Ovary (tissue), 10 donors: ENCODE data around the gene GRHL3. TPM values are rescaled to one million over a fixed set of nuclear protein-coding genes. Genes with fewer than 3 reads are reported as not detected.
"Not testable (repeated sequence)": the region's sequence is repeated elsewhere in the genome, so short reads cannot be mapped to it uniquely, and the experiment has no call there.

Experiments
- DNase-seq, 5 donors: peaks; one replicate each; pipeline ENCODE4 v3.0.0-alpha.2; 2019 to 2020
- H3K27ac ChIP-seq, 2 donors: fragments of 200-600 bp; one replicate each; pipeline versions ENCODE4 v1.5.1 to v1.8.0; 2019 to 2022
- H3K27me3 ChIP-seq: fragments of 200-600 bp; one replicate; pipeline ENCODE4 v1.8.0; 2022
- H3K36me3 ChIP-seq: fragments of 200-600 bp; sonication (generic); one replicate; pipeline ENCODE4 v1.5.1; 2019
- H3K4me1 ChIP-seq: one replicate; pipeline ENCODE4 v1.8.1; 2013; ENCODE audit warnings: mild to moderate bottlenecking, moderate library complexity; ENCODE audit not compliant: insufficient read depth
- H3K4me3 ChIP-seq: fragments of 200-600 bp; sonication (generic); one replicate; pipeline ENCODE4 v1.5.1; 2017
- H3K9me3 ChIP-seq, 2 donors: fragments of 200-600 bp in 1 of 2; sonication (generic) in 1 of 2; one replicate each; pipeline versions ENCODE4 v1.5.1 to v1.8.1; 2013 to 2019; ENCODE audit warnings: mild to moderate bottlenecking in 1 of 2, moderate library complexity in 1 of 2
- CTCF ChIP-seq, 3 donors: fragments of 450-650 bp in 2 of 3; fragments of 200-600 bp in 1 of 3; IDR thresholded peaks; one replicate each; pipeline versions ENCODE4 v1.5.1 to v1.8.0; 2016 to 2022; ENCODE audit warnings: antibody characterized with exemption in 3 of 3, mild to moderate bottlenecking in 1 of 3
- EP300 ChIP-seq: sonication (generic); formaldehyde crosslinking; IDR thresholded peaks from one replicate; pipeline ENCODE4 v1.6.1; 2017; ENCODE audit warnings: antibody characterized with exemption
- POLR2A ChIP-seq: fragments of 450-650 bp; IDR thresholded peaks from one replicate; pipeline ENCODE4 v1.6.1; 2017; ENCODE audit warnings: antibody characterized with exemption, mild to moderate bottlenecking, moderate library complexity
- WGBS, 3 donors: extraction: QIAGEN DNeasy Blood & Tissue Kit in 1 of 3; methylation state at CpG; one replicate each; pipeline versions ENCODE4 v1.1.5 to v1.1.7; 2013 to 2017; 5-methylcytosine and 5-hydroxymethylcytosine counted together
- intact Hi-C, 4 donors: fragments of 100-400 bp; cut with DNase I; formaldehyde crosslinking; loops; one replicate each; pipeline versions ENCODE4 v1.11.0 to v1.15.1; 2022 to 2023
- long read RNA-seq, 3 donors: library from polyadenylated mRNA in 2 of 3; unstranded in 2 of 3; transcript quantifications; one replicate each; pipeline ENCODE4 v2.0.0 and lab custom pipeline, GENCODE V29; 2021 to 2026
- polyA plus RNA-seq, 2 donors: library from polyadenylated mRNA; stranded (reverse); fragments of 200-250 nt in 1 of 2; fragments of 350-450 nt in 1 of 2; fragmentation: Illumina TruSeq in 1 of 2; extraction: RNeasy Lipid Tissue Mini Kit (QIAGEN cat#74804) in 1 of 2; gene quantifications; one replicate each; pipeline ENCODE4 v1.2.3, GENCODE V29; 2013 to 2014
- total RNA-seq, 7 donors: library from RNA; depleted of rRNA in 2 of 7; stranded (reverse); fragments of >200 nt in 2 of 7; fragmentation: NEBNext Ultra II Directional in 3 of 7; extraction: Animal tissue kit (Norgen Biotek cat#: 25700) in 3 of 7; gene quantifications; one replicate each; pipeline versions ENCODE4 v1.1.0 to v1.2.4, GENCODE V29; 2016 to 2023
- donor health status: DM: no; HTN: no; CAD: no; lungs with moderate emphysema.
- donor health status: DM: no; HTN: no; CAD: no.
- donor health status: Bipolar disorder and iron deficiency.
- donor health status: DM: yes; HTN: yes; CAD: no.
- donor health status: DM: no; HTN: no; CAD: no.
- donor health status: DM: yes; HTN: yes; CAD: no.

Gene GRHL3
- total RNA-seq = 1 to 10 TPM in 1 of 7 donors, under 1 TPM in 2, not detected in 4; 0.15 to 1.6 (median 0.48) TPM
- polyA plus RNA-seq = not detected
- long read RNA-seq, donor 1, partial matches to known transcripts = 0 of 8 reads
- long read RNA-seq, donor 1, other reads (novel, unspliced or antisense) = 8 of 8 reads
- long read RNA-seq, donor 2 = 0 reads
- long read RNA-seq, donor 3, partial matches to known transcripts = 0 of 2 reads
- long read RNA-seq, donor 3, other reads (novel, unspliced or antisense) = 2 of 2 reads

GRCh38 chr1:24319312-24319863, at the start of gene GRHL3:
TSS of gene GRHL3 (plus strand) at chr1:24319357. CDS start at chr1:24319552, 195 bp downstream.
- 7 to 11% (median 9%) methylated on average over 21 of the region's 21 CpGs for WGBS, 3 donors

GRCh38 chr1:24274203-24275103, 44.7 kb upstream of the GRHL3 start:
- DNase-seq, H3K27ac ChIP-seq, H3K36me3 ChIP-seq, H3K9me3 ChIP-seq, H3K27me3 ChIP-seq, H3K4me1 ChIP-seq, H3K4me3 ChIP-seq, intact Hi-C loops: not testable (repeated sequence)
- WGBS, 3 donors = 83 to 87% (median 84%) methylated on average over 20 of the region's 20 CpGs

More at GRCh38 chr1:24319312-24319863, at the start of gene GRHL3:
- H3K4me3 ChIP-seq = no peak within 1 kb of the TSS
- H3K9me3 ChIP-seq = no peaks in the 10 kb centered on the region
- no peak for TF ChIP-seq EP300
- no peak for TF ChIP-seq POLR2A
- TF ChIP-seq CTCF (IDR thresholded peaks at IDR 0.05) = no peak
- no peak for DNase-seq
- no peaks in the 10 kb centered on the region for H3K36me3 ChIP-seq
- H3K27ac ChIP-seq = no peak within 1 kb of the TSS
- H3K27me3 ChIP-seq = no peaks in the 10 kb centered on the region
- peaks cover 5% of the 10 kb centered on the region for H3K4me1 ChIP-seq
- intact Hi-C loops = no loop called here

GRCh38 chr1:24275104-24275410, 44.1 kb upstream of the GRHL3 start:
- H3K36me3 ChIP-seq = no peaks in the 10 kb centered on the region
- intact Hi-C loops = no loop called here
- no peak for DNase-seq
- no peak overlapping the region for H3K27ac ChIP-seq
- H3K4me1 ChIP-seq = no peaks in the 10 kb centered on the region
- WGBS, 3 donors = 10 to 45% (median 32%) methylated on average over 2 of the region's 2 CpGs
- no peaks in the 10 kb centered on the region for H3K9me3 ChIP-seq
- no peaks in the 10 kb centered on the region for H3K27me3 ChIP-seq
- H3K4me3 ChIP-seq = no peak overlapping the region
- TF ChIP-seq POLR2A = no peak
- TF ChIP-seq EP300 = no peak
- no peak for TF ChIP-seq CTCF (IDR thresholded peaks at IDR 0.05)

GRCh38 chr1:24275510-24275909, 43.6 kb upstream of the GRHL3 start:
- H3K27me3 ChIP-seq = no peaks in the 10 kb centered on the region
- no peaks in the 10 kb centered on the region for H3K9me3 ChIP-seq
- intact Hi-C loops = no loop called here
- H3K36me3 ChIP-seq = no peaks in the 10 kb centered on the region
- no peaks in the 10 kb centered on the region for H3K4me1 ChIP-seq
- TF ChIP-seq CTCF (IDR thresholded peaks at IDR 0.05) (no peak), POLR2A (no peak), EP300 (no peak)
- no peak overlapping the region for H3K27ac ChIP-seq
- H3K4me3 ChIP-seq = no peak overlapping the region
- 92 to 96% (median 93%) methylated on average over 5 of the region's 5 CpGs for WGBS, 3 donors
- no peak for DNase-seq

- H3K4me3 ChIP-seq = no peak overlapping the region
- no peak overlapping the region for H3K27ac ChIP-seq
- H3K4me1 ChIP-seq = no peaks in the 10 kb centered on the region
- H3K9me3 ChIP-seq = no peaks in the 10 kb centered on the region
- no peak for TF ChIP-seq EP300
- no peak for TF ChIP-seq POLR2A
- TF ChIP-seq CTCF (IDR thresholded peaks at IDR 0.05) = no peak
- no peaks in the 10 kb centered on the region for H3K36me3 ChIP-seq
- DNase-seq = no peak
- whole genome bisulfite sequencing, 3 donors = 55 to 67% (median 62%) methylated on average over 6 of the region's 6 CpGs
- H3K27me3 ChIP-seq = no peaks in the 10 kb centered on the region
- intact Hi-C loops = no loop called here
Observed at GRCh38 chr1:24276791-24277190, 42.4 kb upstream of the GRHL3 start.
